OCI-LY1 (cell line): ENCODE results near the gene OMP.

Experiments used
- H2AFZ ChIP-seq: fragments of 200-600 bp; sonication (generic), shearing (Covaris generic); 2 replicates; pipeline ENCODE4 v1.6.0; 2014; ENCODE audit warnings: antibody characterized with exemption, mild to moderate bottlenecking, low read length
- H3F3A ChIP-seq: fragments of 200-600 bp; sonication (generic), shearing (Covaris generic); 2 replicates; pipeline ENCODE4 v1.6.0; 2014; ENCODE audit warnings: mild to moderate bottlenecking, antibody characterized with exemption, low read length, moderate library complexity; ENCODE audit not compliant: insufficient read depth
- H3K27ac ChIP-seq: fragments of 200-600 bp; sonication (generic); 2 replicates; pipeline ENCODE4 v1.5.1; 2014; ENCODE audit warnings: low read length, mixed run types, mild to moderate bottlenecking, low read depth; ENCODE audit not compliant: poor library complexity, severe bottlenecking
- H3K27me3 ChIP-seq: fragments of 200-600 bp; sonication (generic); 2 replicates; pipeline ENCODE4 v1.6.0; 2014; ENCODE audit warnings: antibody characterized with exemption, mild to moderate bottlenecking, low read length, moderate library complexity; ENCODE audit not compliant: insufficient read depth
- H3K36me3 ChIP-seq: fragments of 200-600 bp; sonication (generic); 2 replicates; pipeline ENCODE4 v1.6.1; 2014; ENCODE audit warnings: mild to moderate bottlenecking, antibody characterized with exemption, low read length, moderate library complexity, mixed read lengths; ENCODE audit not compliant: insufficient read depth
- H3K4me1 ChIP-seq: fragments of 200-600 bp; sonication (generic); 2 replicates; pipeline ENCODE4 v1.5.1; 2014; ENCODE audit warnings: mild to moderate bottlenecking, low read length, moderate library complexity; ENCODE audit not compliant: insufficient read depth, severe bottlenecking
- H3K4me2 ChIP-seq: fragments of 200-600 bp; sonication (generic), shearing (Covaris generic); 2 replicates; pipeline ENCODE4 v1.6.1; 2014; ENCODE audit warnings: low read length
- H3K4me3 ChIP-seq: fragments of 200-600 bp; sonication (generic); 2 replicates; pipeline ENCODE4 v1.5.1; 2014; ENCODE audit warnings: low read length, low read depth, mild to moderate bottlenecking, mixed read lengths; ENCODE audit not compliant: poor library complexity, severe bottlenecking
- H3K79me2 ChIP-seq: fragments of 200-600 bp; shearing (Covaris generic); 2 replicates; pipeline ENCODE4 v1.6.1; 2016; ENCODE audit warnings: mixed run types, low read length, mixed read lengths; ENCODE audit not compliant: insufficient read depth
- H3K9ac ChIP-seq: fragments of 200-600 bp; sonication (generic), shearing (Covaris generic); 2 replicates; pipeline ENCODE4 v1.6.1; 2014; ENCODE audit warnings: mild to moderate bottlenecking, low read length, mixed read lengths
- H3K9me2 ChIP-seq: fragments of 200-600 bp; sonication (generic), shearing (Covaris generic); 2 replicates; pipeline ENCODE4 v1.6.1; 2014; ENCODE audit warnings: low read depth, mild to moderate bottlenecking, low read length, mixed read lengths
- H3K9me3 ChIP-seq: fragments of 200-600 bp; shearing (Covaris generic); 2 replicates; pipeline ENCODE4 v1.6.1; 2014; ENCODE audit warnings: low read length, mixed read lengths
- H4K20me1 ChIP-seq: fragments of 200-600 bp; sonication (generic), shearing (Covaris generic); 2 replicates; pipeline ENCODE4 v1.6.0; 2016; ENCODE audit warnings: mild to moderate bottlenecking, low read length; ENCODE audit not compliant: insufficient read depth
- CTCF ChIP-seq: fragments of 200-600 bp; sonication (generic), shearing (Covaris generic); IDR thresholded peaks from 2 replicates; pipeline ENCODE4 v1.5.1; 2017; ENCODE audit warnings: mild to moderate bottlenecking, antibody characterized with exemption, low read length, moderate library complexity, mixed read lengths
- EZH2 ChIP-seq: fragments of 200-600 bp; sonication (generic), shearing (Covaris generic); IDR thresholded peaks from 2 replicates; pipeline ENCODE4 v1.8.0; 2017; ENCODE audit warnings: borderline replicate concordance, mixed run types, mild to moderate bottlenecking, antibody characterized with exemption, low read length, moderate library complexity, mixed read lengths

OMP gene

GRCh38 chr11:77055101-77055561, 47.5 kb upstream of the OMP start:
- H3K4me3 ChIP-seq = no peak overlapping the region
- H3K9me3 ChIP-seq = peaks cover 3% of the 10 kb centered on the region; the same call in 1 of the 2 replicates
- TF ChIP-seq CTCF = no peak
- TF ChIP-seq EZH2 = no peak
- no peak overlapping the region for H2AFZ ChIP-seq
- no peaks in the 10 kb centered on the region for H3K27me3 ChIP-seq
- no peaks in the 10 kb centered on the region for H3K4me1 ChIP-seq
- H3K79me2 ChIP-seq = no peaks in the 10 kb centered on the region
- H3F3A ChIP-seq = no peaks in the 10 kb centered on the region
- no peaks in the 10 kb centered on the region for H4K20me1 ChIP-seq
- H3K9me2 ChIP-seq = no peaks in the 10 kb centered on the region
- H3K9ac ChIP-seq = no peak overlapping the region
- no peak overlapping the region for H3K27ac ChIP-seq
- no peak overlapping the region for H3K4me2 ChIP-seq
- no peaks in the 10 kb centered on the region; the same call in 1 of the 2 replicates for H3K36me3 ChIP-seq

DNA sequence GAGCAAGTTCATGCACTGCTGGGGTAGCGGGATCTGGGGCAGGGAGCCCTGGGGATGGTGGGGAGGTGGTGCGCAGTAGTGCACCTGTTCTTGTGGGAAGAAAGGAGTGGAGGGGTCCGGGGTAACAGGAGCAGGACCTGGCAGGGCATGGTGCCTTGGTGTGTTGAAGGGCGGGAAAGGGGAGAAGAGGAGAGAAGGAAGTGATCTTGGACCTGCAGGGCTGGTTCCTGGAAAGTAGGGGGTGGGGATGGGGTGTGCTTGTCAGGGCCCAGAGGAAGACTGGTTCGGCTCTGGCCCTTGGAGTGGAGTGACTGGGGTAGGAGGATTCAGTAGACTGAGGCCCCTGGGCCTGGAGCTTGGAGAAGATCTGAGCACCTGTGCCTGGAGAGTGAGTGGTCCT, 46.7 kb upstream of the OMP start:
- Histone ChIP-seq H3K9ac (no peak overlapping the region), H3K79me2 (no peaks in the 10 kb centered on the region), H3K4me1 (no peaks in the 10 kb centered on the region), H3K4me3 (no peak overlapping the region), H3F3A (no peaks in the 10 kb centered on the region), H3K27ac (no peak overlapping the region), H2AFZ (no peak overlapping the region), H3K4me2 (no peak overlapping the region), H3K9me3 (peaks cover 3% of the 10 kb centered on the region; the same call in 1 of the 2 replicates), H3K36me3 (no peaks in the 10 kb centered on the region; the same call in 1 of the 2 replicates), H4K20me1 (no peaks in the 10 kb centered on the region), H3K27me3 (no peaks in the 10 kb centered on the region), H3K9me2 (no peaks in the 10 kb centered on the region)
- no peak for TF ChIP-seq EZH2
- TF ChIP-seq CTCF = no peak

DNA sequence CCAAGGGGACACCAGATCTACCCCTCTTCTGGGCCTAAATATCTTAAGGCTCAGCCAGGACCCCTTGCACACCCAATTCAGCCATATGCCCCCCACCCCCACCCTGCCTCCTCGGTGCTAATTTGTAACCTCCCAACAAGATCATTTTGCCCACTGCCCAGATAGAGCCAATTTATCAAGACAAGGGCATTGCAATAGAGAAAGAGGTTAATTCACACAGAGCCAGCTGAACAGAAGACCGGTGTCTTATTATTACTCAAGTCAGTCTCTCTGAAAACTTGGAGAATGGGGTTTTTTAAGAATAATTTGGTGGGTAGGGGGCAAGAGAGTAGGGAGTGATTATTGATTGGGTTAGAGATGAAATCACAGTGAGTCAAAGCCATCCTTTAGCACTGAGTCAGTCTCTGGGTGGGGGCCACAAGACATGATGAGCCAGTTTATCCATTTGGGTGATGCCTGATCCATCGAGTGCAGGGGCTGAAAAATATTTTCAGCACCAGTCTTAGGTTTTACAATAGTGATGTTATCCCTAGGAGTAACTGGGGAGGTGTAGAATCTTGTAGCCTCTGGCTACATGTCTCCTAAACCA, 45.7 kb upstream of the OMP start:
- Histone ChIP-seq H2AFZ (no peak overlapping the region), H3F3A (no peaks in the 10 kb centered on the region), H4K20me1 (no peaks in the 10 kb centered on the region), H3K4me1 (no peaks in the 10 kb centered on the region), H3K9ac (no peak overlapping the region), H3K27me3 (no peaks in the 10 kb centered on the region; the same call in 1 of the 2 replicates), H3K79me2 (no peaks in the 10 kb centered on the region), H3K36me3 (no peaks in the 10 kb centered on the region; the same call in 1 of the 2 replicates), H3K4me3 (no peak overlapping the region), H3K9me2 (no peaks in the 10 kb centered on the region), H3K4me2 (no peak overlapping the region), H3K9me3 (peaks cover 3% of the 10 kb centered on the region; the same call in 1 of the 2 replicates), H3K27ac (no peak overlapping the region)
- TF ChIP-seq EZH2 (no peak), CTCF (no peak)
